SK-N-SH treated with all-trans-retinoic acid at 6 μM for 48 hours (cell line): Measurements from ENCODE around the gene SSB.

Source experiments
- ARNTL ChIP-seq: fragments of 450-650 bp; formaldehyde crosslinking; IDR thresholded peaks from 2 replicates; pipeline ENCODE4 v1.5.0; 2020; ENCODE audit warnings: low read depth, mild to moderate bottlenecking, moderate library complexity, borderline replicate concordance
- BACH2 ChIP-seq: fragments of 250-450 bp; sonication (Bioruptor Pico); IDR thresholded peaks from 2 replicates; pipeline ENCODE4 v1.9.0; 2021; ENCODE audit warnings: mild to moderate bottlenecking, borderline replicate concordance
- CREB5 ChIP-seq: fragments of 250-450 bp; sonication (Bioruptor Pico); IDR thresholded peaks from 2 replicates; pipeline ENCODE4 v1.5.1; 2020; ENCODE audit warnings: low read depth, mild to moderate bottlenecking, moderate library complexity
- CSDC2 ChIP-seq: fragments of 250-450 bp; sonication (Bioruptor Pico); IDR thresholded peaks from 2 replicates; pipeline ENCODE4 v1.5.0; 2020; ENCODE audit warnings: mild to moderate bottlenecking, moderate library complexity
- GLIS3 ChIP-seq: fragments of 250-450 bp; sonication (Bioruptor Pico); IDR thresholded peaks from 2 replicates; pipeline ENCODE4 v1.5.0; 2020; ENCODE audit warnings: mild to moderate bottlenecking, moderate library complexity
- ISL1 ChIP-seq: fragments of 250-450 bp; sonication (Bioruptor Pico); IDR thresholded peaks from 2 replicates; pipeline ENCODE4 v2.1.2; 2022; ENCODE audit warnings: mild to moderate bottlenecking, moderate library complexity
- OSR1 ChIP-seq: fragments of 250-450 bp; sonication (Bioruptor Pico); IDR thresholded peaks from 2 replicates; pipeline ENCODE4 v1.8.0; 2022; ENCODE audit warnings: moderate library complexity, mild to moderate bottlenecking, inconsistent platforms
- PATZ1 ChIP-seq: fragments of 250-450 bp; sonication (Bioruptor Pico); IDR thresholded peaks from 2 replicates; pipeline ENCODE4 v1.8.0; 2020; ENCODE audit warnings: mild to moderate bottlenecking, moderate library complexity, borderline replicate concordance
- PPARA ChIP-seq: fragments of 250-450 bp; sonication (Bioruptor Pico); IDR thresholded peaks from 2 replicates; pipeline ENCODE4 v1.5.0; 2020; ENCODE audit warnings: mild to moderate bottlenecking, borderline replicate concordance
- TCF4 ChIP-seq: fragments of 250-450 bp; sonication (Bioruptor Pico); IDR thresholded peaks from 2 replicates; pipeline ENCODE4 v1.8.0; 2021; ENCODE audit warnings: mild to moderate bottlenecking, moderate library complexity, borderline replicate concordance

- no peak for TF ChIP-seq PATZ1
- no peak for TF ChIP-seq PPARA (CRISPR knock-in tag)
- peak; percentile 44; the same call in 1 of the 2 replicates for TF ChIP-seq ISL1 (CRISPR knock-in tag)
- TF ChIP-seq BACH2 (CRISPR knock-in tag), result no peak
- peak; percentile 67; the same call in 1 of the 2 replicates for TF ChIP-seq TCF4 (CRISPR knock-in tag)
- TF ChIP-seq GLIS3 (CRISPR knock-in tag), result no peak
- no peak for TF ChIP-seq CSDC2
- no peak for TF ChIP-seq CREB5 (CRISPR knock-in tag)
- TF ChIP-seq ARNTL (CRISPR knock-in tag), result no peak
- TF ChIP-seq OSR1 (CRISPR knock-in tag), result no peak
These were observed 43.4 kb upstream of the SSB start for GRCh38 chr2:169755083-169755870.
